Measurements from ENCODE around the gene PRB3. TPM values are rescaled to one million over a fixed set of nuclear protein-coding genes. Genes with fewer than 3 reads are reported as not detected.

The PRB3 gene
- not detected in 2 replicates for total RNA-seq (2014; rRNA removed; shearing (Covaris generic))
- total RNA-seq (2022), result not detected in 2 replicates
- Bru-seq, nascent RNA, result not detected
- not detected for BruChase-seq, experiment 1, labeled RNA remaining after a 6-hour chase
- BruChase-seq, experiment 2, labeled RNA remaining after a 2-hour chase, result not detected
- long read RNA-seq, result 0 reads

GRCh38 chr12:11269607-11270006, at the start of gene PRB3:
TSS of gene PRB3 (minus strand) at chr12:11269707. CDS start at chr12:11269669, 38 bp downstream.
- BruUV-seq (replicated peaks), result no TSS peak
- intact Hi-C loops (cut with micrococcal nuclease; ENCODE audit: unreplicated experiment), result no loop called here
- Histone ChIP-seq H3K4me3 (ENCODE audit: low read depth, low read length, poor library complexity, severe bottlenecking) (no peak within 1 kb of the TSS), H2AFZ (ENCODE audit: low read length) (no peak within 1 kb of the TSS), H3K9me3 (ENCODE audit: low read length) (no peaks in the 10 kb centered on the region), H4K20me1 (ENCODE audit: insufficient read depth, low read length) (no peaks in the 10 kb centered on the region), H3K9me2 (ENCODE audit: insufficient read depth, low read length) (no peaks in the 10 kb centered on the region), H3K79me2 (ENCODE audit: insufficient read depth, low read depth, low read length) (no peaks in the 10 kb centered on the region), H3K36me3 (ENCODE audit: insufficient read depth, low read length) (no peaks in the 10 kb centered on the region), H3K4me1 (ENCODE audit: insufficient read depth, low read length, poor library complexity, severe bottlenecking) (no peaks in the 10 kb centered on the region), H3K27ac (ENCODE audit: low read depth, low read length, poor library complexity, severe bottlenecking) (no peak within 1 kb of the TSS), H3K4me2 (ENCODE audit: low read length) (no peak within 1 kb of the TSS)
- TF ChIP-seq CTCF (conservative IDR thresholded peaks at IDR 0.05; ENCODE audit: low read length) (no peak), EZH2phosphoT487 (IDR thresholded peaks at IDR 0.05; ENCODE audit: borderline replicate concordance, low read depth, low read length) (no peak)
- DNase-seq (ENCODE audit: low spot score), result no peak
- ChIA-PET POLR2A (interaction anchor here (0.6 to 0.7 kb wide), 2 partner anchors 420 to 910 kb away, joined by 3 to 6 read pairs; no protein-coding TSS in a partner anchor), CTCF (ENCODE audit: unreplicated experiment) (no interaction called here)

GRCh38 chr12:11310336-11310735, 40.8 kb upstream of the PRB3 start, which contains the start of gene PRB4:
TSS of gene PRB4 (minus strand) at chr12:11310436. CDS start at chr12:11310398, 38 bp downstream.
- Histone ChIP-seq H4K20me1 (ENCODE audit: insufficient read depth, low read length) (no peaks in the 10 kb centered on the region), H3K36me3 (ENCODE audit: insufficient read depth, low read length) (no peaks in the 10 kb centered on the region), H2AFZ (ENCODE audit: low read length) (no peak within 1 kb of the TSS), H3K79me2 (ENCODE audit: insufficient read depth, low read depth, low read length) (no peaks in the 10 kb centered on the region), H3K4me2 (ENCODE audit: low read length) (no peak within 1 kb of the TSS), H3K27ac (ENCODE audit: low read depth, low read length, poor library complexity, severe bottlenecking) (no peak within 1 kb of the TSS), H3K9me2 (ENCODE audit: insufficient read depth, low read length) (no peaks in the 10 kb centered on the region), H3K4me1 (ENCODE audit: insufficient read depth, low read length, poor library complexity, severe bottlenecking) (no peaks in the 10 kb centered on the region), H3K4me3 (ENCODE audit: low read depth, low read length, poor library complexity, severe bottlenecking) (no peak within 1 kb of the TSS), H3K9me3 (ENCODE audit: low read length) (no peaks in the 10 kb centered on the region)
- CTCF ChIA-PET (ENCODE audit: unreplicated experiment), result no interaction called here
- BruUV-seq (replicated peaks), result no TSS peak
- TF ChIP-seq EZH2phosphoT487 (IDR thresholded peaks at IDR 0.05; ENCODE audit: borderline replicate concordance, low read depth, low read length) (no peak), CTCF (conservative IDR thresholded peaks at IDR 0.05; ENCODE audit: low read length) (no peak)
- POLR2A ChIA-PET, result no interaction called here
- intact Hi-C loops (cut with micrococcal nuclease; ENCODE audit: unreplicated experiment), result no loop called here
- no peak for DNase-seq (ENCODE audit: low spot score)

- Histone ChIP-seq H3K27ac (ENCODE audit: low read depth, low read length, poor library complexity, severe bottlenecking) (no peak overlapping the region), H3K4me1 (ENCODE audit: insufficient read depth, low read length, poor library complexity, severe bottlenecking) (no peaks in the 10 kb centered on the region), H4K20me1 (ENCODE audit: insufficient read depth, low read length) (no peaks in the 10 kb centered on the region), H3K79me2 (ENCODE audit: insufficient read depth, low read depth, low read length) (no peaks in the 10 kb centered on the region), H3K4me3 (ENCODE audit: low read depth, low read length, poor library complexity, severe bottlenecking) (no peak overlapping the region), H3K4me2 (ENCODE audit: low read length) (no peak overlapping the region), H3K9me2 (ENCODE audit: insufficient read depth, low read length) (no peaks in the 10 kb centered on the region), H3K9me3 (ENCODE audit: low read length) (no peaks in the 10 kb centered on the region), H3K36me3 (ENCODE audit: insufficient read depth, low read length) (no peaks in the 10 kb centered on the region), H2AFZ (ENCODE audit: low read length) (no peak overlapping the region)
- ChIA-PET CTCF (ENCODE audit: unreplicated experiment) (no interaction called here), POLR2A (no interaction called here)
- intact Hi-C loops (cut with micrococcal nuclease; ENCODE audit: unreplicated experiment), result no loop called here
- TF ChIP-seq CTCF (conservative IDR thresholded peaks at IDR 0.05; ENCODE audit: low read length), result no peak
- TF ChIP-seq EZH2phosphoT487 (IDR thresholded peaks at IDR 0.05; ENCODE audit: borderline replicate concordance, low read depth, low read length), result no peak
- no TSS peak for BruUV-seq (replicated peaks)
- no peak for DNase-seq (ENCODE audit: low spot score)
Observed at GRCh38 chr12:11307143-11307542, 37.6 kb upstream of the PRB3 start.
